Left lobe of liver (tissue), 2 donors: Measurements from ENCODE around the gene AIFM2. TPM values are rescaled to one million over a fixed set of nuclear protein-coding genes. Genes with fewer than 3 reads are reported as not detected.
A peak's percentile ranks its signal among the peaks of the same experiment; 100 is the strongest.

Source experiments
- ATAC-seq: fragments of 200-7000 bp; cut with Tn5 transposase; one replicate; pipeline ENCODE4 v1.9.1; 2020; ENCODE audit warnings: mild to moderate bottlenecking, moderate library complexity
- DNase-seq: peaks from one replicate; pipeline ENCODE4 v3.0.0-alpha.2; 2020; ENCODE audit warnings: low spot score
- total RNA-seq: library from RNA; stranded (reverse); gene quantifications from one replicate; pipeline ENCODE4 v1.2.1, GENCODE V29; 2021
- donor health status: DM: no; HTN: no; CAD: no; lungs with moderate emphysema.
- donor health status: DM: no; HTN: yes; CAD: no.

The AIFM2 gene
- total RNA-seq, 1 donor from 2014 or later: 14.5 TPM

DNA sequence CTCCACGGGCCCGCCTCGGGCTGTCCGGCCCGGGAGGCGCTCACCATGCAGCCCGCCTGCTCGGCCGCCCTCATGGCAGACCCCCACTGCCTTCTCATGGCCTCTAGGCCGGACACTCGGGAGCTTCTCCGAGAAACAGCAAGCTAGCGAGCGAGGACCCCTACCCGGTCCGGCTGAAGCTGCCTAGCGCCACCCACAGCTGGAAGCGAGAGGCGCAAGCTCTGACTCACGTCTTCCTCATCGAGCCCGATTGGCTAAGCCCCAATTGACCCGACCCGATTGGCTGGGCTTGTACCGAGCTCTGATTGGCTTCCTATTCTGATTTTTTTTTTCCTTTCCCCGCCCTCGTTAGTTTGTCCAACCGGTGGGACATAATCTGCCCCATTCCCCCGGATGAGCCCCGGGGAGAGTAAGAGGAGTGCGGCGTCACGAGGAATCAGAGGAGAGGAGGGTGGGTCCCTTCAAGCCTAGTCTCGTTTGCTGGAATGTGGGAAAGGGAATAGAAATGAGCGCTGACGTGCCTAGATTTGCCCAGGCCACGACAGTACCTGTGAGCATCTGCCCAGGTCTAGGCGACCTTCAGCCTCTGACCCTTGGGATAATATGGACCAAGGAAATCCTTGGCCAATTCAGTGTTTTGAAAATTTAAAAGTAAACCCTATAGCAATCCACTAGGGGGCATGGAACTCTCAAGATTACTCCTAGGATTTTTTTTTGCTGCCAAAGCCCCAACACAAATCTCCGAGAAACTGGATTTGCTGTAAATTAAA lies 14.0 kb upstream of the AIFM2 start, which contains the start of gene TYSND1:
TSS of gene TYSND1 (minus strand) at position 212 of the 770 bp plus-strand sequence. CDS start at position 98, 114 bp downstream.
- DNase-seq (peak; percentile 97), ATAC-seq (peak; percentile 90)

DNA sequence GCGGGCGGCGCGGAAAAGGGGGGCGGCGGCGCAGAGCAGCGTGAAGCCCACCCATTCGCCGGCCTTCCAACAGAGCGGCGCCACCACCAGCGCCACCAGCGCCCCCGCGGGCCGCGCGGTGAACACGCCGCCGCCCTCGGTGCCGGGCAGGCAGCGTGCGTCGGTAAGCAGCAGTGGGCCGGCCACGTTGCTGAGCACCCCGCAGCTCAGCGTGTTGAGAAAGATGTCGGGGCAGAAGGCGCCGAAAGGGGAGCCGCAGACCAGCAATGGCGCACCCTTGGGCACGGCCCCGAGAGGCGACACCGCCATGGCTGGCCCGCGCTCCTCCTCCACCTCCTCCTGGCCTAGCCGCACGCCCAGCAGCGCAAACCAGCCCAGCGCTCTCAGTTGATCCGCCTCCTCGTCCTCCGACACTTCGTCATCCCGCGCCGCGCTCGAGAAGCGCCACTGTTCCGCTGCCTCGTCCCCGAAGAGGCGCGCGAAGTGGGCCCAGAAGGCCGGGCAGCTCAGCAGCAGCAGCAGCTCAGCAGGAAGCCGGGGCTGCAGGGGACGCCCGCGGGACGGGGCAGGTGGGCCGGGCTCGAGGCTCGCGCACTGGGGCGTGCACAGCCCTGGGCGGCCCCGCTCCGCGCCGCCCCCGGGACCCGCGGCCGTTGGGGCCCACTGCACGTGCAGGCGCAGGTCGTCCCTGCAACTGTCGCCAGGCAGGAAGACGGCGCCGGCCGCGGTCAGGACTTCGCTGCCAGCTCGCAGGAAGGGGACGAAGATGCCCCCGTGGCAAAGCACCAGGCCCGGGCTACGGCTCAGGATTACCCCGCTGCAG lies 13.3 kb upstream of the AIFM2 start:
- peak; percentile 70 for ATAC-seq
- peak; percentile 71 for DNase-seq

DNA sequence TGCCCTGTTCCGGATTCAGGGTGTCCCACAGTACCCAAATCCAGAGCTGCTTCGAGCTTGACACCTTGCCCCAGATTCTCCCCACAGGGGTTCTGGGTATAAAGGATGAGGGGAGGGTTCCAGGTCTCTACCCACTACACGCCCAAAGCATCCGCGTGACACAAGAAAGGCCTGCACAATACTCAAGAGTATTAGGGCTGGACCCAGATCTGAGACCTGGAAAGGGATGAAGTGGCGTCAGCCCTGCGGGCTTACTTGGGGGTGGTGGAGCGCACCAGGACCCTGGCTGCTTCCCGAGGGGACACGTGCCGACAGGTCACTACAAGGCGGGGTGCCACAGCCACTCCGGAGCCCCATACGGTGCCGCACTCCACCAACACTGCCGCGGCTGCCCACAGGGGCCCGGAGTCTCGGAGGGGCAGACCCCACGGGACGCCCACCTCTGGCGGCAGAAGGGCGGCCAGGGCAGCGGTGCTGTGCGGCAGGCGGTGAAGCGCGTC lies 12.6 kb upstream of the AIFM2 start:
- no peak for ATAC-seq

DNA sequence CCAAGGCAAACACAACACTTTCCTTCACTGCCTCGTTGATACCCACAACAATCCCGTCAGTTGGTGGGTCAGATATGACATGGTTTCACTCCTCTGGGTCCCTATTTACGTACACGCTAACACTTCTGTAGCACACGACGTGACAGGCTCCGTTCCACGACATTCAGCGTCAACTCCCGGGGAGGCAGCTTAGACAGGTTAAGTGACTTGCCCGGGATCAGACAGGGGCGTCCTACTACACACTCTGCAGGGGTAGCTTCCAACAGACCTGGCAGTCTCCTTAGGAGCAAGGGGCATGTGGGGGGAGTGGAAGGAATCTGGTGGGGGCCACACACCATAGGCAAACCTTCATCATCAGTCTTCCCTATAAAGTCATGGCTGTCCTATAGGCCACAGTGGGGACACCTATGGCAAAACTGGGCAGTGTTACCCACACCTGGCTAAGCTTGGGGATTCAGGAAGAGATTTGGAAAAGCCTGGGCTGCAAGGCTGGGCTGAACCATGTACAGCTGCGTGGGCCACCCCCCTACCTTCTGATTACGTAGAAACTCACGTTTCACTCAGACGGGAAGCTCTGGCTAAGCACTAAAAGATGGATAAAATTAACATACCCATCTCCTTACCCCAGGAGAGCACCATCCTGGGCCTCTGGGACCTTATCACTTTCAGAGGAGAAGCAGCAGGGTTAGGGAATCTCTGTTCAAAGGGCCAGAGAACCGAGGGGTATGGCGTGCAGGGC lies 11.9 kb upstream of the AIFM2 start:
- DNase-seq (no peak), ATAC-seq (no peak)

More for the DNA sequence above, 12.6 kb upstream of the AIFM2 start:
- no peak for DNase-seq

DNA sequence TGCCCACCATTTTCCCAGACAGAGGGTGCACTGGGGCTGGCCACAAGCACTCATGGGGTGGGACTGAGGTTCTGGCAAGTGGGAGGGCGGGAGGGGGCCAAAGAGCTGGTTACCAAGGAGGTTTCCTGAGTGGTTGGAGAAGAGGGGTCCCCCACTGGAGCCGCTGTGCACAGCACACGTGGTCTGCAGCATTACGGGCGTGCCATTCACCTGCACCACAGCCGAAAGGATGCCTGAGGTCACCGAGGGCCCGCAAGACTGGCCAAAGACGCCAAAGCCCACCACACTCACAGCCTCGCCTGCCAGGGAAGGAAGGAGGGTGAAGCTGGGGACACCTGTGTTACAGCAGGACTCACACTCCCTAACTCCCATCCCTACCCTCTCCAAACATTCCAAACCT lies 9.9 kb upstream of the AIFM2 start:
- ATAC-seq (no peak), DNase-seq (no peak)

DNA sequence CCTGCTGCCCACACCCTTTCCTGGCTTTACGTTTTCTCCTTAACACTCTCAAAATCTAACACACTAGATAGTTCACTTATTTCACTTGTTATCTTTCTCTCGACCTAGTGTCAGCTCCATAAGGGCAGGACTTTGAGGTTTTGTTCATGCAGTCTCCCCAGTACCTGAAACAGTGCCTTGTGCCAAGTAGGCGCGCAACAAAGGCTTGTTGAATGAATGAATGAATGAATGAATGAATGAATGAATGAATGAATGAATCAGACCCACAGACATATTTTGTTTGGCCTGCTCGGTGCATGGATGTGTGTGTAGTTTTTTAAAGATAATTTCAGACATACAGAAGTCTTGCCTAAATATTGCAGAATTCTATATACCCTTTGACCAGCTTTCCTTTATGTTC lies 7.7 kb upstream of the AIFM2 start:
- DNase-seq (no peak), ATAC-seq (no peak)

DNA sequence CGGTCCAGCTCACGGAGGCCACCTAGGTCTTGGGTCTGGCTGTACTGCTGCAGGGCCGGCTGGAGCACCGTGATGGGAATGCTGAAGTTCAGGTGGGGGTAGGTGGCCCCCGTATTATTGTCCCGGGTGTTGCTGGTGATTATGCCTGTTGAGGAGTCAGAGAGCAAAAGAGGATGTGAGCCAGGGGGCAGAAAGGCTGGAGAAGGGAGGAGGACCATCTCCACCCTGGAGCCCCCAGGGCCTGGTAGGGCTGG lies 7.3 kb upstream of the AIFM2 start:
- no peak for DNase-seq
- ATAC-seq: no peak

DNA sequence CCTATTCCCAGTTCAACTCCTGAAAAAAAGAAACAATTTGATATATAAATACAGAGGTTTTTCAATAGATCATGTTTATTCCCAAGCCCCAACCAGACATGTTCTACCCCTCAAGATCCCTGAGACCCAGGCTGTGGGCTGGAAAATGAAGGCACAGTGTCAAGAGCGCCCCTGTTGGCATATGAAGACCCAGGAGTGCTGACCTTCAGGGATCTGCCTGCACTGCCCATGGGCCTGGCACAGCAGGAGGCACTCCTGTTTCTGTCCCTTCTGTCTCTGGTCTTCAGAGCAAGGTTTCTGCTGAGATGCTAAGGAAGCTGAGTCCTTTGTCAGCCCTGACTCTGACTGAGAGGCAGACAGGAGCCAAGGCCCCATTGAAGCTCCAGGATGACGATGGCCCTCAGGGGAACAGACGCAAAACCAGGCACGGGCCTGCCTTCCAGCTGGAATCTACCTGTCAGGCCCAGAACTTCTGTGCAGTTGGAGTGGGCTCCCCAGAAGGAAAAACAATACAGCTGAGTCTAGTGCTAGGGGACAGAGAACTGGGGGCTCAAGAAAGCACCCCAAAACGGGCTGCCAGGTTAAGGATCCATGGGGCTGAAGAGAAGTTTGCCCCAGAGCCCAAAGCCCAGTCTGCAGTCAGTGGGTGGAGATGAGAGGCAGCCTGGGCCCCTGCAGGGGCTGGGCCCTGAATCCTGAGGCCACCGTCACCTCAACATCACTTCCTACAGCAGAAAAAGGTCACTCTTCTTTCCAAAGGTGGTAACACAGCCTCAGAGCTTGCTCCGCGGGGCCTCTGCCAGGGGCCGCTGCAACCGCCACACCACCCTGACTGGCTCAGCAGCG lies 6.7 kb upstream of the AIFM2 start:
- ATAC-seq: no peak
- no peak for DNase-seq

DNA sequence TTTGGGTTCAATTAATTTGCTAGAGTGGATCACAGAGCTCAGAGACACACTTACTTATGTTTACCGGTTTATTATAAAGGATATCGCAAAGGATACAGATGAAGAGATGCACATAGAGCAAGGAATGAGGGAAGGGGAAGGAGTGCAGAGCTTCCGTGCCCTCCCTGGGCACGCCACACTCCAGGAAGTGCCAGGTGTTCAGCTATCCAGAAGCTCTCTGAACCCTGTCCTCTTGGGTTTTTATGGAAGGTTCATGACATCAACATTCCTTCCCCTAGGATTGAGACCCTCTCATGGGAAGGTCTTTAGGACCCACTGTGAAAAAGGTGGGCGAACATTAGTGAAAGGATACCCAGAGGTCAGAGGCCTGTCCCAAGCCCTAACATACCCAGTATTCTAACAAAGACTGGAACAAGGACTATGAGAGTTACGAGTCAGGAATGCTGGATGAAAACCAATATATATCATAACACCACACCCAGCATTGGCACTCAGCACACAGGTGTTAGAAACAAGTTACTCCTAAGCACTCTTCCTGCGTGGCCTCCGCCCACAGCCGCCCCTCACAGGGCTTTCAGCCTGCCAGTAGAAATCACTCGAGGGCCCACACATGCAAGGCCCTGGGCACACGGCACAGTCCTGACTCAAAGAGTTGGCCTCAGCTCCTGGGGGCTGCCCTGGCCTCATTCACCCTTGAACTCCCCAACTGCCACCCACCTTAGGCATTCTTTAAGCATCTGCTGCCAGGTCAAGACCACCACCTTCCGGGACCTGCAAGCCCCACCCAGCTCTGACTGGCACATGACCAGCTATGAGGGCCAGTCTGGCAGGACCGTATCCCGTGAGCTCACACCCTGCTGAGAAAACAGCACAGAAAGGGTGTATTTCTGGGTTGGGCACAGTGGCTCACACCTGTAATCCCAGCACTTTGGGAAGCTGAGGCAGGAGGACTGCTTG lies 5.6 kb upstream of the AIFM2 start:
- no peak for ATAC-seq

DNA sequence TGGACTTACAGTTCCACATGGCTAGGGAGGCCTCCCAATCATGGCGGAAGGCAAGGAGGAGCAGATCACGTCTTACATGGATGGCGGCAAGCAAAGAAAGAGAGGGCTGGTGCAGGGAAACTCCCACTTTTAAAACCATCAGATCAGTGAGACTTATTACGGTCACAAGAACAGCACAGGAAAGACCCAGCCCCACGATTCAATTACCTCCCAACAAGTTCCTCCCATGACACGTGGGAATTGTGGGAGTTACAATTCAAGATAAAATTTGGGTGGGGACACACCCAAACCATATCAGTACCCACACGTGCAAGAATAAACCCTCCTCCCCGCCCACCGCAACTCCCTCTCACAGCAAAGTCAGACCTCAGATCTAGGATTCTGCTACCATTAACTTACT lies 4.5 kb upstream of the AIFM2 start:
- ATAC-seq (no peak), DNase-seq (no peak)

More for the DNA sequence above, 5.6 kb upstream of the AIFM2 start:
- no peak for DNase-seq

DNA sequence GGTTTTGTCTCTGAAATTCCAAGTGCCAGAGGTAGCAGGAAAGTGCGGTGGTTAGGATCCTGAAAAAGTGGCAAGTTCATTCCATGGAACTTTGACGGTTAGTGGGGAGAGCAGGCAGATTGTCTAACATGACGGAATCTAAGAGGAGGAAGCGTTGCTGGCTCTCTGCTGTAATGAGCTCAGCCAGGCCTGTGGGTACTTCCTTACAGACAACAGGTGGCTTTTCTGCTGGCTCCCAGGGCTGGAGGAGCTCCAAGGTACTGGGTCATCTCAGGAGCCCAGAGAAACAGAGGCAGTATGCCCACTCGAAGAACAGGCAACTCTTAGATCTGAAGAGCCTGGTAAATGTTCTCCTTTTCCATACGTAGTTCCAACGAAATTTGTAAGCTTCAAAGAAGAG lies 3.1 kb upstream of the AIFM2 start:
- no peak for DNase-seq
- no peak for ATAC-seq

DNA sequence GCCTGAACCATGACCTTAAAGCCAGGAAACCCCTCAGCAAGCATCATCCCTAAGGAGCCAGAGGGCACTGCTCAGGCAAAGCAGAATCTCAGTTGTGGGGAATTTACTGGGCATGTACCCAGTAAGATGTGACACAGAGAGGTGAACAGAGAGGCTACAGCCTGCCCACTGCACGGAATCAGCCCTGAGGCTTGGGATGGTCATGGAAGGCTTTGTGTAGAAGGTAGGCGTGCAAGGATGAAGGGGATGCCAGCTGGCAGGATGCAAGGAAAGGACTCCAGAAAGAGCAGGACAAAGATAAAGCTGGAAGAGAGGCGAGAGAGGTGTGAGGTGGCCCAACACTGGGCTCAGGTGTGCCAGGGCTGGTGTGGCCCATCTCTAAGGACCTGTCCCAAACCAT lies 2.4 kb upstream of the AIFM2 start:
- no peak for ATAC-seq
- DNase-seq: peak; percentile 28

DNA sequence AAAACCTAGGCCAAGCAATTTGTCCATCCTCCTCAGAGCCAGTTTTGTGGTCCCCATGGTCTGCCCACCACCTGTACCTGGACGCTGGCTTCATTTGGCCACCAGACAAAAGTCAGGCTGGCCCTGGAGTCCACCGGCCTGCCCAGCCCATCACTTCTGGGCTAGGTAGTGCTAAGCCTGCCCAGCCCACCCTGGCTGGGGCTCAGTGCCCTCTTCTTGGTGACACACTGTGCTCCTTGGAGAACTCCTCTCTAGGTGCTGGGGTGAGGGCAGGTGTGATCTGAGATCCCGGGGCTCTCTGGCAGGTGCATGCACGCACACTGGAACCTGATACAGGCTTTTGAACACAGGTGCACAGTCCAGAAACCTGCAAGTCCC lies 1.1 kb downstream of the AIFM2 start:
- ATAC-seq: peak; percentile 12
- DNase-seq: no peak

DNA sequence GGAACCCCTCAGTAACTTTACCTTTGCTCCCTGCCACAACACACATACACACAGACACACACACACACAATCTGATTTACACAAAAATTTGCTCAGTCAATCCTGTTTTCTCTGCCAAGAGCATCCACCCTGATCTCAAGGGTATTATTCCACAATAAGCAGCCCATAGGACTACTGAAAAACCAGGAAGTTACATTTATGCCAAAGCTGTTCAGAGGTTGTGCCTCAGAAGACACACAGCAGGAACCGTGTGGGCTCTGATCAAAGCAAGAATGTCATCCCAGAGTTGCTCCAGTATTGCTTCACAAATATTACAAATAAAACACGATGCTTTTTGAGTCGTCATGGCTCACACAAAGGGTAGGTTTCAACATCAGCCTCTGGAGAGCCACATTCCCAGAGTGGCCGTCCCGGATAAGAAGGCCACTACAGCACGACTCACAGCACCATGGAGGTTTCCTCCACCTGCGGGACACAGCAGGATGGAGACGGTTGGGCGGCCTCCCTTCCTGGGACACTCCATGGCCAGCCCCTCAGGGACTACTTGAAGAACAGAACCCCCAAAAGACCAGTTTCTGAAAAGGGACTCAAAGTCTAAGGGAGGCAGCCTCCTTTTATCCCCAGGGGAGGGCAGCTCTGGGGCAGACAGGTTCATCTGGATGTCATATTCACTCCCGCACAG lies 1.6 kb downstream of the AIFM2 start:
- DNase-seq: no peak
- ATAC-seq: peak; percentile 8

DNA sequence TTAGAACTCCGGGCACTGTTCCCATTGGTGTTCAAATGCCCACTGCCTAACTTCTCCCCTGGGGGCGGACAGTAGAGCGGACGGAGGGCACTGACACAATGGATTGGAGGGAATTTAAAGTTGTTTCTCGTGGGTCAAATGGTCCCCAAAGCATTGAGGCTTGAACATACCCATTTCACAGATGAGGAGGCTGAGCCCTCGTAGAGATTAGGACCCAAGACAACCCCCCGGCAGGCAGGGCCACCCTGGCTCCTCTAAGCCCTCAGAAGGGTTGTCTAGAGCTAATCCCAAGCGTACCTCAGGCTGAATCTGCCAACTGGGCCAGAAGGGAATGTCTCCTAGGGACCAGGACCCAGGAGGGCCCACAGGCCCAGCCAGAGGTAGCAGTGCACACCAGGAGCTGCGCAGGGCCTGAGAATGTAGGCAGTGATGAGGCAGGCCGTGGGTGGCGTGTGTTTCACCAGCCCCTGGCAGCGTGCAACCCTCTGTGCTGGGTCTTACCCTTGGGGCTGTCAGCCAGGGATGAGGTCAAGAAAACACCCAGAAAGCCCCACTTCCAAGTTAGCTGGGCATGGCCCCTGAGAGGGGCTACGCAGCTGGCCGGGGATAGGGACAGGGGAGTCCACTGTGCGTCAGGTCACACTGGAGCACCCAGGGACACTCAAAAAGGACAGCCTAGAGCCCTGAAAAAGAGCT lies 5.8 kb downstream of the AIFM2 start:
- no peak for ATAC-seq
- DNase-seq: no peak

DNA sequence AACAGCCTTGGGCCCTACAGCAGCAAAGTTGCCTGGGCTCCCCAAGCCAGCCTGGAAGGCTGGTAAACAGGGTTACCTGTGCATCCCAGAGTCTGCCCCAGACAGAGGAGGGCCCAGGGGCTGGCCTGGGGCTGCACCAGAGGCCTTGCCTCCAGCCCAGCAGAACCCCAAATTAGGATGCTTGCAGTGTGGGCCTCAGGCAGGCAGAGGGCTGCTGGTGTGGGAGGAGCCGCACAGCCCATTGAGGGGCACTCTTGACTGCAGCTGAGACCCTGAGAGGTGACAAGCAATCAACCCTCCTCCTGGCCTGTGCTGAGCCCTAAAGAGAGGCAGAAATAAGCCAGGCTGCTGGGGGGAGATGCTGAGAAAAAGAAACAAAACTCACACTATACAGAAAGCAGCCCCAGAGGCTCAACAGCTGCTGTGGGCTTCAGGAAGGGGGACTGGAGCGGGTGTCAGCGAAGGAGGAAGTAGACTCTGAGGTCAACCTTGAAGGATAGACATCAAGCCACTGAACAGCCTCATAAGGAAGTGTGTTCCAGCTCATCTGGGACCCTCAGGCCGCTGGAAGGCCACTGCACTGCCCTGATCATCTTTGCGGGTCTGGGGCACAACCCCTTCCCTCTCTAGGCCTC lies 6.6 kb downstream of the AIFM2 start:
- ATAC-seq (no peak), DNase-seq (no peak)

DNA sequence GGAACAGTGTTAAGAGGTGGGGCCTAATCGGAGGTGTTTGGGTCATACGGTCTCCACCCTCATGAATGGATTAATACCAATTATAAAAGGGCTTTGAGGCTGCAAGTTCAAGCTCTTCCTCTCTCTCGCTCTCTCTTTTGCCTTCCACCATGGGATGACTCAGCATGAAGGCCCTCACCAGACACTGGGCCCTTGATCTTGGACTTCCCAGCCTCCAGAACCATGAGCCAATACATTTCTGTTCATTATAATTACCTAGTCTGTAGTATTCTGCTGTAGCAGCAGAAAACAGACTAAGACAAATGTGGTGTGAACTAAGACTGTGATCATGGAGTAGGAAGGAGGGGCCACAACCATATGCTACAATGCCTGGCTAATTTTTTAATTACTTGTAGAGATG lies 7.7 kb downstream of the AIFM2 start:
- no peak for ATAC-seq
- DNase-seq: no peak

DNA sequence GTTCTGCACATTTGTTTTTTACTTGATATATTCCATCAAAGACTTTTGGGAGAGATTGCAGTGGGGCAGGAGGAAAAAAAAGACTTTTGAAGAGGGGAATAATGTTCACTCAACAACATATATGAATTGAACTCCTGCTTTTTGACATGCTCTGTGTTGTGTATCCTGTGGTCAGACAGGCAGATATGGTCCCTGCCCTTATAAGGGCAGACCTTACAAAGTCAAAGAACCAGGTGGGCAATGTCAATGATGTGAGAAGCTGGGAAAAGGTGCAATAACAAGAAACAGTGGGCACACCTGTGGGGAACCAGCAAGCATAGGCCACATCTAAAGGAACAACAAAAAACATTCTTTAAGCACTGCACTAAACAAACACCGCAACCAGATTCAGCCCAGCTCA lies 8.2 kb downstream of the AIFM2 start:
- no peak for ATAC-seq
- no peak for DNase-seq
